H9 (cell line): ENCODE results near the gene WDR53. TPM values are rescaled to one million over a fixed set of nuclear protein-coding genes. Genes with fewer than 3 reads are reported as not detected.

Experiments
- DNase-seq: peaks from one replicate; pipeline ENCODE4 v3.0.0-alpha.2; 2017
- H2AFZ ChIP-seq: one replicate; pipeline ENCODE4 v1.6.1; 2013; ENCODE audit warnings: mild to moderate bottlenecking, low read length, control low read depth, moderate library complexity
- H2AK5ac ChIP-seq: 2 replicates; pipeline ENCODE4 v1.6.1; 2013; ENCODE audit warnings: low read length, control low read depth, mixed read lengths; ENCODE audit not compliant: insufficient read length
- H2BK120ac ChIP-seq: one replicate; pipeline ENCODE4 v1.6.1; 2013; ENCODE audit warnings: low read depth, mild to moderate bottlenecking, low read length, control low read depth, inconsistent platforms; ENCODE audit not compliant: poor library complexity, severe bottlenecking
- H2BK12ac ChIP-seq: 2 replicates; pipeline ENCODE4 v1.6.1; 2013; ENCODE audit warnings: low read length, control low read depth, mixed read lengths, low read depth; ENCODE audit not compliant: insufficient read length
- H2BK15ac ChIP-seq: 2 replicates; pipeline ENCODE4 v1.6.1; 2013; ENCODE audit warnings: low read depth, low read length, control low read depth
- H2BK20ac ChIP-seq: one replicate; pipeline ENCODE4 v1.6.1; 2013; ENCODE audit warnings: low read depth, mild to moderate bottlenecking, low read length, control low read depth, inconsistent platforms; ENCODE audit not compliant: poor library complexity, severe bottlenecking
- H2BK5ac ChIP-seq: 2 replicates; pipeline ENCODE4 v1.6.1; 2013; ENCODE audit warnings: low read length, control low read depth, mixed read lengths; ENCODE audit not compliant: insufficient read length
- H3K14ac ChIP-seq: 2 replicates; pipeline ENCODE4 v1.6.1; 2013; ENCODE audit warnings: low read length, control low read depth; ENCODE audit not compliant: insufficient read depth
- H3K18ac ChIP-seq: 2 replicates; pipeline ENCODE4 v1.6.1; 2013; ENCODE audit warnings: low read depth, mild to moderate bottlenecking, mixed read lengths, low read length, control low read depth; ENCODE audit not compliant: insufficient read length
- H3K23ac ChIP-seq: 2 replicates; pipeline ENCODE4 v1.6.1; 2013; ENCODE audit warnings: low read length, control low read depth, mixed read lengths, low read depth; ENCODE audit not compliant: insufficient read length
- H3K23me2 ChIP-seq: 2 replicates; pipeline ENCODE4 v1.6.1; 2013; ENCODE audit warnings: low read depth, mild to moderate bottlenecking, mixed read lengths, low read length, control low read depth; ENCODE audit not compliant: insufficient read length, poor library complexity, severe bottlenecking
- H3K27ac ChIP-seq: 2 replicates; pipeline ENCODE4 v1.5.1; 2013; ENCODE audit warnings: low read length, control low read depth, mixed read lengths, low read depth; ENCODE audit not compliant: insufficient read length
- H3K27me3 ChIP-seq: 2 replicates; pipeline ENCODE4 v1.6.1; 2013; ENCODE audit warnings: low read length, control low read depth, inconsistent platforms; ENCODE audit not compliant: insufficient read depth
- H3K4ac ChIP-seq: 2 replicates; pipeline ENCODE4 v1.6.1; 2013; ENCODE audit warnings: low read depth, mild to moderate bottlenecking, control low read depth, inconsistent platforms, low read length, moderate library complexity
- H3K4me1 ChIP-seq: 2 replicates; pipeline ENCODE4 v1.6.1; 2013; ENCODE audit warnings: low read length, control low read depth, inconsistent platforms; ENCODE audit not compliant: insufficient read depth
- H3K4me2 ChIP-seq: 2 replicates; pipeline ENCODE4 v1.6.1; 2013; ENCODE audit warnings: low read length, control low read depth, mixed read lengths; ENCODE audit not compliant: insufficient read length, insufficient read depth
- H3K56ac ChIP-seq: 2 replicates; pipeline ENCODE4 v1.6.1; 2013; ENCODE audit warnings: low read depth, mild to moderate bottlenecking, mixed read lengths, low read length, control low read depth; ENCODE audit not compliant: insufficient read length
- H3K79me1 ChIP-seq: 2 replicates; pipeline ENCODE4 v1.6.1; 2013; ENCODE audit warnings: low read depth, mild to moderate bottlenecking, moderate library complexity, low read length, control low read depth, inconsistent platforms; ENCODE audit not compliant: insufficient read depth, poor library complexity, severe bottlenecking
- H3K79me2 ChIP-seq: 2 replicates; pipeline ENCODE4 v1.6.1; 2013; ENCODE audit warnings: low read length, control low read depth, inconsistent platforms; ENCODE audit not compliant: insufficient read depth
- H3K9ac ChIP-seq: 2 replicates; pipeline ENCODE4 v1.6.1; 2013; ENCODE audit warnings: low read length, control low read depth, mixed read lengths; ENCODE audit not compliant: insufficient read length; ENCODE audit errors: extremely low read depth
- H3K9me3 ChIP-seq: one replicate; pipeline ENCODE4 v1.6.1; 2013; ENCODE audit warnings: low read depth, low read length, inconsistent platforms; ENCODE audit not compliant: control insufficient read depth
- H3T11ph ChIP-seq: one replicate; pipeline ENCODE4 v1.6.1; 2013; ENCODE audit warnings: mild to moderate bottlenecking, low read length, control low read depth, inconsistent platforms
- H4K20me1 ChIP-seq: one replicate; pipeline ENCODE4 v1.6.1; 2013; ENCODE audit not compliant: control insufficient read depth, insufficient read length, insufficient read depth
- H4K5ac ChIP-seq: 2 replicates; pipeline ENCODE4 v1.6.1; 2013; ENCODE audit warnings: low read depth, mild to moderate bottlenecking, mixed read lengths, low read length, control low read depth; ENCODE audit not compliant: insufficient read length
- H4K8ac ChIP-seq: replicated peaks from 2 replicates; pipeline ENCODE4 v1.6.1; 2013; ENCODE audit warnings: low read length, control low read depth, mixed read lengths, low read depth; ENCODE audit not compliant: insufficient read length
- H4K91ac ChIP-seq: 2 replicates; pipeline ENCODE4 v1.6.1; 2013; ENCODE audit warnings: low read depth, mild to moderate bottlenecking, moderate library complexity, mixed read lengths, low read length, control low read depth; ENCODE audit not compliant: insufficient read length
- H3K27ac Mint-ChIP-seq, 3 experiments: 2 replicates in 2 of 3; 3 replicates in 1 of 3; pipeline ENCODE4 v1.8.0; 2020 to 2021; ENCODE audit warnings: mixed read lengths in 3 of 3, mild to moderate bottlenecking in 1 of 3, moderate library complexity in 1 of 3
- H3K27me3 Mint-ChIP-seq: 2 replicates; pipeline ENCODE4 v1.8.0; 2021; ENCODE audit warnings: low read depth, mild to moderate bottlenecking, moderate library complexity, mixed read lengths
- H3K36me3 Mint-ChIP-seq, 3 experiments: 2 replicates in 2 of 3; 3 replicates in 1 of 3; pipeline ENCODE4 v1.8.0; 2020 to 2021; ENCODE audit warnings: low read depth in 3 of 3, mixed read lengths in 3 of 3; ENCODE audit not compliant: insufficient read depth in 1 of 3
- H3K4me1 Mint-ChIP-seq, 2 experiments: 2 replicates each; pipeline ENCODE4 v1.8.0; 2020; ENCODE audit warnings: mixed read lengths in 2 of 2
- H3K4me3 Mint-ChIP-seq, 2 experiments: 2 replicates in 1 of 2; 3 replicates in 1 of 2; pipeline ENCODE4 v1.8.0; 2020 to 2021; ENCODE audit warnings: mild to moderate bottlenecking in 2 of 2, mixed read lengths in 2 of 2, moderate library complexity in 1 of 2
- H3K9me3 Mint-ChIP-seq, 2 experiments: 2 replicates in 1 of 2; 3 replicates in 1 of 2; pipeline ENCODE4 v1.8.0; 2020; ENCODE audit warnings: mild to moderate bottlenecking in 2 of 2, mixed read lengths in 2 of 2, moderate library complexity in 1 of 2
- WGBS: extraction: QIAGEN DNeasy Blood & Tissue Kit; methylation state at CpG from one replicate; pipeline ENCODE4 v1.1.7; 2013; ENCODE audit warnings: missing lambda C conversion rate, low lambda C conversion rate, mixed read lengths; ENCODE audit not compliant: insufficient read length; ENCODE audit errors: extremely low coverage; 5-methylcytosine and 5-hydroxymethylcytosine counted together
- total RNA-seq: library from RNA; stranded (reverse); gene quantifications from 2 replicates; pipeline ENCODE4 v1.2.1, GENCODE V29; 2021
- TF ChIP-seq, protein P1 (sequence below): fragments of 200-600 bp; sonication (generic); conservative IDR thresholded peaks from 3 replicates; pipeline ENCODE4 v1.8.0; 2021; ENCODE audit warnings: antibody characterized with exemption, mild to moderate bottlenecking

WDR53 gene
- total RNA-seq, 1 experiment from 2014 or later = 21.2 TPM

DNA sequence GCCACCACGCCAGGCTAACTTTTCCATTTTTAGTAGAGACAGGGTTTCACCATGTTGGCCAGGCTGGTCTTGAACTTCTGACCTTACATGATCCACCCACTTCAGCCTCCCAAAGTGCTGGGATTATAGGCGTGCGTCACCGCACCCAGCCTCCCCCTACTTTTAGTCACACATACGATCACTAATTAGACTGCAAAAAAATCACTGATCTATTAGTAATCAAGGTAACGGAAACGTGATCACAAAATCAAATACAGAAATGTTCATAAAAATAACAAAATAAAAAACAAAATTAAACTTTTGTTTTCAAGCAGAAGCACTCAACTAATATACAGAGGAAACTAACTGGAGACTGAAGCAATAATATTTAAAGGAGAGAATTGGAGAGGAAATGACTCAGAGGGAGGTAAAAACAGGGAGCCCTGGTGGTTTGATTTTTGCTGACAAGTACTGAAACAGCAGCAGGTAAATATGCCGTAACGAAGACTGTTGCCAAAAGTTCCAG is 4.6 kb downstream of the WDR53 start:
- Mint-ChIP-seq H3K27ac (peak overlapping the region in 1 of 3 experiments; percentile 64; a peak in 1 of 7 replicates), H3K36me3 (peaks cover 6 to 21% (median 19%) of the 10 kb centered on the region in 3 experiments; a peak in 5 of 7 replicates), H3K9me3 (no peaks in the 10 kb centered on the region; a peak in 1 of 5 replicates), H3K4me1 (peaks cover 3 to 9% of the 10 kb centered on the region in 2 experiments), H3K4me3 (no peak overlapping the region), H3K27me3 (no peaks in the 10 kb centered on the region)
- H3K4me2 ChIP-seq = no peak overlapping the region
- H4K91ac ChIP-seq = no peak overlapping the region
- H3K14ac ChIP-seq = no peak overlapping the region
- TF ChIP-seq, protein P1, sequence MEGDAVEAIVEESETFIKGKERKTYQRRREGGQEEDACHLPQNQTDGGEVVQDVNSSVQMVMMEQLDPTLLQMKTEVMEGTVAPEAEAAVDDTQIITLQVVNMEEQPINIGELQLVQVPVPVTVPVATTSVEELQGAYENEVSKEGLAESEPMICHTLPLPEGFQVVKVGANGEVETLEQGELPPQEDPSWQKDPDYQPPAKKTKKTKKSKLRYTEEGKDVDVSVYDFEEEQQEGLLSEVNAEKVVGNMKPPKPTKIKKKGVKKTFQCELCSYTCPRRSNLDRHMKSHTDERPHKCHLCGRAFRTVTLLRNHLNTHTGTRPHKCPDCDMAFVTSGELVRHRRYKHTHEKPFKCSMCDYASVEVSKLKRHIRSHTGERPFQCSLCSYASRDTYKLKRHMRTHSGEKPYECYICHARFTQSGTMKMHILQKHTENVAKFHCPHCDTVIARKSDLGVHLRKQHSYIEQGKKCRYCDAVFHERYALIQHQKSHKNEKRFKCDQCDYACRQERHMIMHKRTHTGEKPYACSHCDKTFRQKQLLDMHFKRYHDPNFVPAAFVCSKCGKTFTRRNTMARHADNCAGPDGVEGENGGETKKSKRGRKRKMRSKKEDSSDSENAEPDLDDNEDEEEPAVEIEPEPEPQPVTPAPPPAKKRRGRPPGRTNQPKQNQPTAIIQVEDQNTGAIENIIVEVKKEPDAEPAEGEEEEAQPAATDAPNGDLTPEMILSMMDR = no peak
- H2BK5ac ChIP-seq = no peak overlapping the region
- H2BK20ac ChIP-seq = no peak overlapping the region
- no peak overlapping the region for H3K9ac ChIP-seq
- peaks cover 4% of the 10 kb centered on the region for H3K23me2 ChIP-seq
- no peak overlapping the region for H2AFZ ChIP-seq
- peaks cover 2% of the 10 kb centered on the region; the same call in 1 of the 2 replicates for H3K4me1 ChIP-seq
- H2BK15ac ChIP-seq = no peak overlapping the region
- H3K27ac ChIP-seq = no peak overlapping the region
- no peak overlapping the region for H2BK12ac ChIP-seq
- H3K79me2 ChIP-seq = no peaks in the 10 kb centered on the region
- H3K9me3 ChIP-seq = no peaks in the 10 kb centered on the region
- H3K79me1 ChIP-seq = peaks cover 4% of the 10 kb centered on the region
- H4K8ac ChIP-seq = no peak overlapping the region
- H4K20me1 ChIP-seq = no peaks in the 10 kb centered on the region
- DNase-seq = no peak
- no CpG with 5 or more reads among the region's 9 CpGs for WGBS
- no peak overlapping the region for H3K56ac ChIP-seq
- H2BK120ac ChIP-seq = no peak overlapping the region
- H4K5ac ChIP-seq = no peak overlapping the region
- no peak overlapping the region for H3K18ac ChIP-seq
- H3K27me3 ChIP-seq = no peaks in the 10 kb centered on the region
- no peak overlapping the region for H2AK5ac ChIP-seq
- H3K23ac ChIP-seq = no peak overlapping the region
- no peak overlapping the region for H3K4ac ChIP-seq
- no peak overlapping the region for H3T11ph ChIP-seq
